GM19328 (cell line): ENCODE results near the gene INSM1.
"Not testable (repeated sequence)": the region's sequence is repeated elsewhere in the genome, so short reads cannot be mapped to it uniquely, and the experiment has no call there.

Experiments used
- ATAC-seq: cut with Tn5 transposase; IDR thresholded peaks from one replicate; pipeline ENCODE4 v1.9.1; 2021; ENCODE audit warnings: mild to moderate bottlenecking, moderate library complexity; ENCODE audit not compliant: unreplicated experiment

Gene INSM1, protein sequence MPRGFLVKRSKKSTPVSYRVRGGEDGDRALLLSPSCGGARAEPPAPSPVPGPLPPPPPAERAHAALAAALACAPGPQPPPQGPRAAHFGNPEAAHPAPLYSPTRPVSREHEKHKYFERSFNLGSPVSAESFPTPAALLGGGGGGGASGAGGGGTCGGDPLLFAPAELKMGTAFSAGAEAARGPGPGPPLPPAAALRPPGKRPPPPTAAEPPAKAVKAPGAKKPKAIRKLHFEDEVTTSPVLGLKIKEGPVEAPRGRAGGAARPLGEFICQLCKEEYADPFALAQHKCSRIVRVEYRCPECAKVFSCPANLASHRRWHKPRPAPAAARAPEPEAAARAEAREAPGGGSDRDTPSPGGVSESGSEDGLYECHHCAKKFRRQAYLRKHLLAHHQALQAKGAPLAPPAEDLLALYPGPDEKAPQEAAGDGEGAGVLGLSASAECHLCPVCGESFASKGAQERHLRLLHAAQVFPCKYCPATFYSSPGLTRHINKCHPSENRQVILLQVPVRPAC

GRCh38 chr20:20367575-20368417 lies at the start of gene INSM1:
Gene INSM1 (plus strand): TSS chr20:20368104. CDS start chr20:20368268, 164 bp downstream.
- no peak for ATAC-seq

- ATAC-seq, result no peak
These were observed 49.3 kb upstream of the INSM1 start for GRCh38 chr20:20318365-20319161.

DNA sequence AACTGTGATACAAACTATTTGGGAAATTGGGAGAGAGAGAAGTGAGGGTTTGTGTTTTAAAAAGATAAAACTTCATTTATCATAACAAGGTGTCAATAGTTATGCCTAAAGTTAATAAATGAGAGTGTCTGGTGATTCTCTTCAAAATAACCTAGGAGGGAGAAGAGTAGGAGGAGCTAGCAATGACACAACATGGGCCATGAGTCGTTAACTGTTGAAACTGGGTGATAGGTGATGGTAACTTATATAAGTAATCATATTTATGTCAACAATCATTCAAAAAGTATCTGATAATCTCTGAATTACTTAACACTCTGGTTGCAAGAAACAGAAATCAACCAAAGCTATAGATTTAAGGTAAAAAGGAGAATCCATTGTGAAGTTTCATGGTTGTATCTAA lies 46.8 kb upstream of the INSM1 start:
- ATAC-seq, result no peak

DNA sequence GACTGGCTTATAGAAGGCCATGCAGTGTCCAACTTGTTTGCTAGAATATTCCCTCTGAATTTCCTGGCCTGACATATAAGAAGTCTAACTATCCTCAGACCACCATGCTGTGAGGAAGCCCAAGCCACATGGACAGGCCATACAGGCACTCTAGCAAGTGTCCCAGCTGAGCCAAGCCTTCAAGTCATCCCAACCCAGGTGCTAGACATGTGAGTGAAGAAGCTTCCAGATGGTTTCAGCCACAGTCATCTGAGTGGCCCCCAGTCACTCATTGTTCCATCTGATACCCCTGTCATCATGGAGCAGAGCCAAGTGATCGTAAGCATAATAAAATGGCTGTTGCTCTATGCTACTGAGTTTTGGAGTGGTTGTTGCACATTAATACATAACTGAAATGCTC lies 46.0 kb upstream of the INSM1 start:
- no peak for ATAC-seq

DNA sequence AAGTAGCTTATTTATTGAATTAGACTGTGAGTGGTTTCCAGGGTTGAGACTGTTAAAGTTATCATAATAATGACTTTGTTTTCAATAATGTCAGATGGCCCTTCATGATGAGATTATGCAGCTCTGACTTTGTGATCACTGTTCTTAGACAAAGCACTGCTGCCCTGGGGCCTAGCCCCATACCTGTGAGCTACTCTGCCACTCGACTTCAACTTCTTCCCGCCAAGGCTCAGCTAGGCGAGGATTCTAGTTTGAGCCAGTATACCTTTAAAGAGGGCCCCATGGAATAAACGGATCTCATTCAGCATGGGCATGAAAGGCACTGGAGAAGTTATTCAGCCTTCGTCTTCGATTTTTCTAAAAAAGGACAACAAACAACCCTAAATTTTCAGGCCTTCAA lies 45.0 kb upstream of the INSM1 start:
- no peak for ATAC-seq

DNA sequence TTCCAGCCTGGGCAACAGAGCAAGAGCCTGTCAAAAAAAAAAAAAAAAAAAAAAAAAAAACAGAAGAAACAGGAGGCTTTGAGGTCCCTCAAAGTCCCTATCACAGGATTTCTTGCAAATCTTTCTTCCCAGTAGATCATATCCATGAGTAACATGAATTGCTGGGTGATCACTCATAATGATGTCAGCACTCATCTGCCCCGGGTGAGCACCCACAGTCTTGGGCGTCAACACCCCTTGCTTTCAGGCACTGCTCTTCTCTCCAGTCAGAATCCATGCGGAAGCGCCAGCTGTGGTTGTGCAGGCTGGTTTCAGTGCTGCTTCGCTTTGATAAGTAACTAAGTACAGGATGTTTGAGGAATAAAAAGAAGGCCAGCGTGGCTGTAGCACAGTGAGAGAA lies 40.2 kb upstream of the INSM1 start:
- ATAC-seq, result no peak

DNA sequence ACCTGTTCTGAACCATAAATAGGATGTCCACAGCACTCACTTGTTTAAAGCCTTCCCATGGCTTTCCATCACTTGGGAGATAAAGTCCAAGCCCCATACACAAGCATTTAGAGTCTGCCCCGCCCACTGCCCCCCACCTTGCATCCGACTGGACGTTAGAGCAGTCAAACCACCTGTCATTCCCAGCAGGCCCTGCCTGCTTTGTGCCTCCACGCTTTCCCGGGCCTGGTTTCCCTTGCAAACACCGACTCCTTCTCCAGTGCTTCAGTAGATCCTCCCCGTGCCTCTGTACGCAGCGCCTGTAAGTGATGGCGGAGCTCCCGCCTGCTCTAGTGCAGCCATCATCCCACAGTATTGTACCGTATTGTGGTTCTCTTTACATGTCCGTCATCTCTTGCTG lies 38.3 kb upstream of the INSM1 start:
- ATAC-seq, result no peak

DNA sequence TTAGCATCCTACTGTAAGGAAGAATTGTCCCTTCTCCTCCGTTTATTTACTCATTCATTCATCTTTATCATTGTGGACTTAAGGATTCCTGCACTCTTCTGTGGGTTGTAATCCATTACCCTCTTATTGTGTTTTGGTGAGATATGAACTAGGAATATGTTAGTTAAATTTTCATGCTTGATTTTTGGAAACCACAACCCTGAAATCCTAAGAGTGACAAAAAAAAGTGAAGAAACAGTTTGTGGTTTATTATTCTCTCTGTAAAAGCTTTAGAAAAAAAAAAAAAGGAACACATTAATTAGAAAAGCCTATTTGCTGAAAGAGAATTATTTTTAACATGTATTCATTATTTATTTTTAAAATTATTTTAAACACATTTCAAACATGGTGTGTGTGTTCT lies 36.7 kb upstream of the INSM1 start:
- ATAC-seq, result no peak

DNA sequence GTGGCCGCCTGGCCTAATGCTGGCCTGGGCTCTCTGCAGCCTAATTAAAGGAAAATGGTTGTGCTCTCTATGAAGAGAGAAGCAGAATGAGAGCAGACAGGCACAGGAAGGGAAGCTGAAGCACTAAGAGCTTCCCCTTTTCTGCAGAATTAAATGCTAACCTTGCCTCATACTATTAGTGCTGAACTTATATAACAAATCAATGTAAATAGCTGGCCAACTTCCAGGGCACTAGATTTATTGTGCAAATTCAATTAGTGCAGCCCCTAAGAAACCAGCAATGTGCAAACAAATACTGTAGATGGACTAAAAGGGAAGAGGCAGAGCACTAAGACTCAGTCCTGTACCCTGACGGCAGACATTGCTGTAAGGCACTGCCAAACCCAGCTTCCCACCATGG lies 36.1 kb upstream of the INSM1 start:
- ATAC-seq, result no peak

DNA sequence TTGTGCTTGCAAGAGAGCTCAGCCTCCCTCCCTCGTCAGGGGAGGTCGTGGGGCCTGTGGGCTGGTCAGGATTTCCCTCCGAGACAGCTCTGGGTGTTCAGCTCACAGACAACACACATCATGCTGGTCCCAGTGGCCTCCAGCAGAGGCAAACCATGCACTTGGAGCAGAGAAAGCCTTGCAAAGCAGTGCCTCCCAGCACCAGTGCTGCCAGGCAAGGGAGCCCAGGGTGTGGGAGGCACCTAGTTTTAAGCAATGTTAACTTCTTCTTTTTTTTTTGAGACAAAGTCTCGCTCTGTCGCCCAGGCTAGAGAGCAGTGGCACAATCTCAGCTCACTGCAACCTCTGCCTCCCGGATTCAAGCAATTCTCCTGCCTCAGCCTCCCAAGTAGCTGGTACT lies 34.0 kb upstream of the INSM1 start:
- no peak for ATAC-seq

DNA sequence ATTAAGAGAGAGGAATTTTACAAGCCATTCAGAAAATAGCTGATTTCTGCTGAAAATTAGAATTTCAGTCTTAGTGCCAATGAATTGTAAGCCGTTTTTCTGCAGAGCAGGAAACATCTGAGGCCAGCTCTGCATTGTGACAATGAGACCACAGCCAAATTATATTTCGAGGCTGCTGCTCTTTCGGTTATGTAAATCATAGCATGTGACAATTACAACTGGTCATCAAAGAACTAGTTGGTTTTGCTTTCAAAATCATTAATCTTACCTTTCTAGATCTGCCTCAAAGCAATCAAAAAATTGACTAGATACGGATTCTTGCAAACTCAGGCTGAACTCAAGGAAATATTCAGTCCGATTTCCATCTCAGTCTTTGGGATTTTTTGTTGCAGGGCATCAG lies 33.4 kb upstream of the INSM1 start:
- ATAC-seq, result peak; percentile 97

DNA sequence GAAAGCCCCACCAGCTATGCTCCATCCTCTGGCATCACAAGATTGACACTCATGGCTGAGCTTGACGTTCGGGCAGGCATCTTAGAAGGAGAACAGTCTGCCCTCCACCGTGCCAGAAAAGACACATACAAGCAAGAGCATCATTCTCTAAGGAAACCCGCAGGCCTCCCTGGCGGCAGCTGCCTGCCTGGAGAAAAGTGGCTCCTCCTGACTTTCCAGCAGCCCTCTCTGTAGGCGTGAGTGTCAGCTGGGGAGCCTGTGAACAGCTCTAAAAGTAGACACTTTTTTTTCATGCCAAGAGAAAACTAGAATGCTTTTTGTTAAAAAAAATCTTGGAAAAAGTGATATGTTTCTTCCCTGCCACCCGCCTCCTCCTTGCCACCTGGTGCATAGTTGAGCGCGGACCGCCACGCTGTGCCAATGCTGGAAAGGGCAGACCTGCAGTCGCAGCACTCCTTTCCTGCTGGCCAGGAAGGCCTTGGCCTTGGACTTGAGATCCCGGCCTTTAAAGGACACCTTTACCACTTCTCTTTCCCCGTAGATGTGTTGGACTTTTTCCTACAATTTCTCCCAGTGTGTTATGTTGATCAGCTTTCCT lies 29.7 kb upstream of the INSM1 start:
- no peak for ATAC-seq

- ATAC-seq, result no peak
These were observed 27.5 kb upstream of the INSM1 start for GRCh38 chr20:20340443-20340842.

GRCh38 chr20:20341371-20341770 lies 26.5 kb upstream of the INSM1 start:
- no peak for ATAC-seq

DNA sequence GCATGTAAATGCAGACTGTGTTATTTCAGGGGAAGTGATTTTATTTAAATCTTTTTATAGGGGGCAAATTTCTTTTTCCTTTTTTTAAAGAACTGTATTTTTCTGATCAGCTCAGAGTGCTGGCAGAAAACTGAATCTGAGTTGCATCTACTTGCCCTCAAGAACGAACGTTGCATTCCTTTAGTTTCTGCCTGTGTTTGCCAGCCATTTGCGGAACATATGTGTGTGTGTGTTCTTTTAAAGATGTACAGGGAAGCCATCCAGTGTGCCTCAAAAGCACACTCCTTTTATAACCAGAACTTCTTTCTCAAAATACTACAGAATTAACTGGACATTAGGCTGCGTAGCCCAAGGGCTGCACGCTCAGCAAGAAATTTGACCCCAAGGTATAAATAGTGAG lies 25.8 kb upstream of the INSM1 start:
- no peak for ATAC-seq

- ATAC-seq, result no peak
These were observed 24.0 kb upstream of the INSM1 start for GRCh38 chr20:20343932-20344331.

- ATAC-seq, result no peak
These were observed 23.4 kb upstream of the INSM1 start for GRCh38 chr20:20344476-20344875.

DNA sequence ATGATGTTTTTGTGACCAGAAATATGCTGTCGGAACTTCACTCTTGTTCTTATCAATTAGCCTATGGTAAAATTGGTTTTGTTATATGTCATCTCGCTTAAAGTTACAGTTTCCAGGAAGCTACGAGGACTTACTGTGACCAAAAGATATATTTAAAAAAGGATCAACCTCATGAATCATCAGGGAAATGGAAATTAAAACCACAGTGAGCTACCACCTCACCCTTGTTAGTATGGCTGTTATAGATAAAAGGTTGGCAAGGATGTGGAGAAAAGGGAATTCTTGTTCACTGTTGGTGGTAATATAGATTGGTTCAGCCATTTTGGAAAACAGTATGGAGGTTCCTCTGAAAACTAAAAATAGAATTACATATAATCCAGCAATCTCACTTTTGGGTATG lies 14.3 kb upstream of the INSM1 start:
- no peak for ATAC-seq

GRCh38 chr20:20355503-20355902 lies 12.4 kb upstream of the INSM1 start:
- ATAC-seq, result not testable (repeated sequence)

GRCh38 chr20:20358801-20359200 lies 9.1 kb upstream of the INSM1 start:
- ATAC-seq, result no peak

DNA sequence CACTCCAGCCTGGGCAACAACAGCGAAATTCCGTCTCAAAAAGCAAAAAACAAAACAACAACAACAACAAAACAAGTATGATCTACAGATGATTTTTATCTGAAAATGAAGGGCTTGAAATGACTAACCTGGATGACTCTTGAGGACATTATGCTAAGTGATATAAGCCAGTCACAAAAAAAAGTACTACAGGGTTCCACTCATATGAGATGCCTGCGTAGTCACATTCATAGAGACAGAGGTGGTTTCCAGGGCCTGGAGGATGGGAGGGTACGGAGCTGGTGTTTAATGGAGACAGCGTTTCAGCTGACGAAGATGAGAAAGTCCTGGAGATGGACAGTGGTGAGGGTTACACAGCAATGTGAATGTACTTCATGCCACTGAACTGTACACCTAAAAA lies 8.3 kb upstream of the INSM1 start:
- no peak for ATAC-seq
